ENCODE data around the gene CCDC169. TPM values are rescaled to one million over a fixed set of nuclear protein-coding genes. Genes with fewer than 3 reads are reported as not detected.
A peak's percentile ranks its signal among the peaks of the same experiment; 100 is the strongest.

The CCDC169 gene
- total RNA-seq, 1 donor = 4.3 TPM

GRCh38 chr13:36288794-36289391 is 8.7 kb downstream of the CCDC169 start:
- TF ChIP-seq CTCF (IDR thresholded peaks at IDR 0.05; ENCODE audit: insufficient read depth, low read depth, low read length) = no peak
- no peak for DNase-seq (ENCODE audit: low read depth)
- H3K4me3 ChIP-seq (ENCODE audit: low read depth, low read length) = no peak overlapping the region

DNA sequence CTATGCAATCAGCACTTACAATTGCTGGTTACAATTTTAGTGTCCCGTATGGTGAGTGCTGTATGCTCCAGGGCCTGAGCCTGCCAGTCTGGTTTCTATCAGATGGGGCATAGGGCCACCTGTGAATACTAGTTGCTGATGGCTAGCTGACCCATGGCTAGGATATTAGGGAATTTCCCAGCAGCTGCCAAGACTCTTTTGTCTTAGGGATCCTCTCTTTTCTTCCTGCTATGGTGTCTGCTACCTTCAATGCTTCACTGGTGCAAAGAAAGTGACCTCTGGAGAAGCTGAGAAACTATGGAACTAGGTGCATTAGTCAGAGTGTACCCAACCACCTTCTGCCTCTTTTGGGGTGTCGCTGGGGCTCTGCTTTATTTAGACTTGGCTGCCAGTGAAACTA is 11.6 kb downstream of the CCDC169 start:
- no peak for DNase-seq (ENCODE audit: low read depth)
- no peak for TF ChIP-seq CTCF (IDR thresholded peaks at IDR 0.05; ENCODE audit: insufficient read depth, low read depth, low read length)
- no peak overlapping the region for H3K4me3 ChIP-seq (ENCODE audit: low read depth, low read length)

GRCh38 chr13:36282821-36283432 is 14.7 kb downstream of the CCDC169 start:
- peak; percentile 55 for DNase-seq (ENCODE audit: low read depth)
- TF ChIP-seq CTCF (IDR thresholded peaks at IDR 0.05; ENCODE audit: insufficient read depth, low read depth, low read length) = peak; percentile 85
- H3K4me3 ChIP-seq (ENCODE audit: low read depth, low read length) = no peak overlapping the region

GRCh38 chr13:36275190-36276002 is 22.2 kb downstream of the CCDC169 start:
- TF ChIP-seq CTCF (IDR thresholded peaks at IDR 0.05; ENCODE audit: insufficient read depth, low read depth, low read length) = peak; percentile 57
- peak; percentile 71 for DNase-seq (ENCODE audit: low read depth)
- no peak overlapping the region for H3K4me3 ChIP-seq (ENCODE audit: low read depth, low read length)

- no peak overlapping the region for H3K4me3 ChIP-seq (ENCODE audit: low read depth, low read length)
- no peak for DNase-seq (ENCODE audit: low read depth)
- no peak for TF ChIP-seq CTCF (IDR thresholded peaks at IDR 0.05; ENCODE audit: insufficient read depth, low read depth, low read length)
These were observed 24.2 kb downstream of the CCDC169 start for GRCh38 chr13:36273431-36273830.

DNA sequence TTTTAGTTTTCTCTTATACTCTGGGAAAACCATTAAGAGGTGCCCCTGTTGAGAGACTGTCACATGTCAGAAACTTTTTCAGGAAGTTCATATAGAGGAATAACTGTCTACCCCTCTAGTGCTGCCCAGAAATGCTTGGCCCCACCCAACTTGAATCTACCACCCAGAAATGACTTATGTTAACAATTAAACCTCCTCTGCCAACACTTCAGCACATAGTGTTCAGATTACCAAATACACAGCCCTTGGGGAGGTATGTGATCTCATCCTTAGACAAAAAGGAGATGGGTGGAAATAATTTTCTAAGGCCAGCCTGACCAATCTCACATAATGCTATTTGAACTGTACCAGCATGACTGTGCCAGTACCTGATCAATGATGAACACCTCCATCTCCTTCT is 35.6 kb downstream of the CCDC169 start:
- no peak for DNase-seq (ENCODE audit: low read depth)
- no peak overlapping the region for H3K4me3 ChIP-seq (ENCODE audit: low read depth, low read length)
- no peak for TF ChIP-seq CTCF (IDR thresholded peaks at IDR 0.05; ENCODE audit: insufficient read depth, low read depth, low read length)
